GM04504 (cell line): Measurements from ENCODE around the gene SLC4A2.
"Not testable (repeated sequence)": the region's sequence is repeated elsewhere in the genome, so short reads cannot be mapped to it uniquely, and the experiment has no call there.

Experiments
- DNase-seq: peaks from one replicate; pipeline ENCODE4 v3.0.0-alpha.2; 2012; ENCODE audit warnings: low read depth

Gene SLC4A2, protein sequence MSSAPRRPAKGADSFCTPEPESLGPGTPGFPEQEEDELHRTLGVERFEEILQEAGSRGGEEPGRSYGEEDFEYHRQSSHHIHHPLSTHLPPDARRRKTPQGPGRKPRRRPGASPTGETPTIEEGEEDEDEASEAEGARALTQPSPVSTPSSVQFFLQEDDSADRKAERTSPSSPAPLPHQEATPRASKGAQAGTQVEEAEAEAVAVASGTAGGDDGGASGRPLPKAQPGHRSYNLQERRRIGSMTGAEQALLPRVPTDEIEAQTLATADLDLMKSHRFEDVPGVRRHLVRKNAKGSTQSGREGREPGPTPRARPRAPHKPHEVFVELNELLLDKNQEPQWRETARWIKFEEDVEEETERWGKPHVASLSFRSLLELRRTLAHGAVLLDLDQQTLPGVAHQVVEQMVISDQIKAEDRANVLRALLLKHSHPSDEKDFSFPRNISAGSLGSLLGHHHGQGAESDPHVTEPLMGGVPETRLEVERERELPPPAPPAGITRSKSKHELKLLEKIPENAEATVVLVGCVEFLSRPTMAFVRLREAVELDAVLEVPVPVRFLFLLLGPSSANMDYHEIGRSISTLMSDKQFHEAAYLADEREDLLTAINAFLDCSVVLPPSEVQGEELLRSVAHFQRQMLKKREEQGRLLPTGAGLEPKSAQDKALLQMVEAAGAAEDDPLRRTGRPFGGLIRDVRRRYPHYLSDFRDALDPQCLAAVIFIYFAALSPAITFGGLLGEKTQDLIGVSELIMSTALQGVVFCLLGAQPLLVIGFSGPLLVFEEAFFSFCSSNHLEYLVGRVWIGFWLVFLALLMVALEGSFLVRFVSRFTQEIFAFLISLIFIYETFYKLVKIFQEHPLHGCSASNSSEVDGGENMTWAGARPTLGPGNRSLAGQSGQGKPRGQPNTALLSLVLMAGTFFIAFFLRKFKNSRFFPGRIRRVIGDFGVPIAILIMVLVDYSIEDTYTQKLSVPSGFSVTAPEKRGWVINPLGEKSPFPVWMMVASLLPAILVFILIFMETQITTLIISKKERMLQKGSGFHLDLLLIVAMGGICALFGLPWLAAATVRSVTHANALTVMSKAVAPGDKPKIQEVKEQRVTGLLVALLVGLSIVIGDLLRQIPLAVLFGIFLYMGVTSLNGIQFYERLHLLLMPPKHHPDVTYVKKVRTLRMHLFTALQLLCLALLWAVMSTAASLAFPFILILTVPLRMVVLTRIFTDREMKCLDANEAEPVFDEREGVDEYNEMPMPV

GRCh38 chr7:151059367-151060112, at the start of gene SLC4A2:
TSS of gene SLC4A2 (plus strand) at chr7:151059589. CDS start at chr7:151061988, 2,399 bp downstream.
- DNase-seq = no peak

DNA sequence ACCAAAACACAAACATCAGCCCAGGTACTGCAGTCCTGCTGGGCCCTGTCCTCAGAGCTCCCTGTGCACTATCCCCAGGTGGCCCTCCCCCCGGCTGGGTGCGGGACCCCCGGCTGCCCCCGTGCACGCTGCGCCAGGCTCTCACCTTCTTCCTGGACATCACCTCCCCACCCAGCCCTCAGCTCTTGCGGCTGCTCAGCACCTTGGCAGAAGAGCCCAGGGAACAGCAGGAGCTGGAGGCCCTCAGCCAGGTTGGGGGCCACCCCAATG, 49.4 kb upstream of the SLC4A2 start:
- no peak for DNase-seq

- DNase-seq = no peak
These were observed 48.9 kb upstream of the SLC4A2 start for GRCh38 chr7:151010307-151011096.

GRCh38 chr7:151011097-151011409, 48.3 kb upstream of the SLC4A2 start:
- DNase-seq = no peak

- DNase-seq = not testable (repeated sequence)
These were observed 47.8 kb upstream of the SLC4A2 start for GRCh38 chr7:151011616-151012015.

GRCh38 chr7:151012031-151012692, 47.2 kb upstream of the SLC4A2 start:
- no peak for DNase-seq

- no peak for DNase-seq
These were observed 46.5 kb upstream of the SLC4A2 start for GRCh38 chr7:151012911-151013347.

GRCh38 chr7:151013356-151013732, 46.0 kb upstream of the SLC4A2 start:
- no peak for DNase-seq

- DNase-seq = peak; percentile 46
These were observed 45.5 kb upstream of the SLC4A2 start for GRCh38 chr7:151013733-151014497.

DNA sequence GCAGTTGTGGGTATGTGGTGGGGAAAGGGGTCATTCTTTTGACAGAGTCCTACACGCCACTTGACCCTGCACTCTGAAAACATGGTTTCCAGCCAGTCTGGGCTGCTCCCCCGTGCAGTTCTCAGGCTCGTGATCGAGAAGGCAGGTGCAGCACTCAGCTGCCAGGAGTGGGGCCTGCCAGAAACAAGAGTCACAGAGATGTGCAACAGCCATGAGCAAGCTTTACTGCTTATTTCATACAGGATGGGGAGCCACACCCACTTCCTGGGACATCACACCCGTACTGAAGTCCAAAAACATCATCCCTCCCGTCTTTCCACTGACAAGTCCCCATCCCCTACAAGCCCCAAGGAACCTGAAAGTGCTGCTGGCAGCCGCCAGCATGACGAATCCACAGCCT, 44.4 kb upstream of the SLC4A2 start:
- DNase-seq = no peak

DNA sequence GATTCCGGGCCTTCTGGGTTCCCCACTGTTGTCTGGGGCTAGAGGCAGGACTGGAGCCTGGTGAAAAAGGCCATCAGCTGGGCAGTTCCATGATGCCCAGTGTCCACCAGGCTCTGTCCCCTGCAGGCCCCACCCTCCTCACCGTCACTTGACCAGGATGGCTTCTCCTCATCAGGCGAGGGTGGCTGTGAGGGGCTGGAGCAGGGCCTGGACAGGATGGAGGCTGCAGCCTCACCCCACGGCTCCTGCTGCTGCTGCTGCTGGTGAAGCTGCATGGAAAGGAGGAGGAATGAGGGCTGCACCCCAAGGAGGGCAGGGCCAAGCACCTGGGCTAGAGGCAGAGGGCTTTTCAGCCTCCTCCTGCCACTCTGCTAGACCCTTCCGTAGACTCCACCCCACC, 43.4 kb upstream of the SLC4A2 start:
- no peak for DNase-seq

DNA sequence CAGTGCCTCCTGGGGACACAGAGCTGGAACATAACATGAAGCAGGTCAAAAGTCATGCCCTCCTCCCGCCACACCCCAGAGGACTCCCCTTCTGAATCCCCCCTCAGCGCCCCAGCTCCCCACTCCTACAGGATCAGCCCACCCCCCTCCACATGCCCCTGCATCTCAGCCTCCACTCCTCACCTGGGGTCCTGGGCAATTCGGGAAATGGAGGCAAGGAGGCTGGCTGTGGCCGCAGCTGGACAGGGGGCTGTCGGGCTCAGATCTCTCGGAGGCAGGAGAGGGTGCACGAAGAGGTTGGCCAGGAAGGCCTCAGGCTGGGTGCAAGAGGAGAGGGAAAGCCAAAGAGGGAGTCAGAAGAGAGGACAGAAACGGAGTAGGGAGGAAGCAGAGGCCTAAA, 42.9 kb upstream of the SLC4A2 start:
- DNase-seq = no peak

- no peak for DNase-seq
These were observed 42.4 kb upstream of the SLC4A2 start for GRCh38 chr7:151016942-151017341.

DNA sequence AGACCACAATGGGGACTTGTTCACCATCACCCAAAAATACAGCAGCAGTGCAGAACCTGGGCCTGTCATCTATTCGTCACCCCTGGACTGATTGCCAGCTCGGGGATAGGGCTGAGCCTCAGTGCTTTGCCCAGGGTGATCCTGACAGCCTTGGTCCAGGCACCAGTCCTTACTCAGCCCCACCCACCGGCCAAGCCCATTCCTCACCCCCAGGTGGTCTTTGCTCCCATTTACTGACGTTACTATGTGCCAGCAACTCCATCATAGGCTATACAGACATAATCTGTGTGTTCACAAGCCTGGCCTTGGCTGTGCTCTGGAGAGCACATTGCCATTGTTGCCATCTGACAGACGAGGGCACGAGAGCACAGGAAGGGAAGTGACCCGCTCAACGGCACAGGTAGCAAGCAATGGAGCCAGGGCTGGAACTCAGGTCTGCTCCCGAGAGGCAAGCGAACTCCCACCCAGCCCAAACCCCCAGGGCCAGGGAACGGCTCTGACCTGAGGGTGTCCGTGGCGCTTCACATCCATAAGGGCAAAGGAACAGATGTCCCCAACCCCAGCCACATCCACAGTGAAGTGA, 41.9 kb upstream of the SLC4A2 start:
- no peak for DNase-seq

GRCh38 chr7:151017953-151018420, 41.4 kb upstream of the SLC4A2 start:
- no peak for DNase-seq

DNA sequence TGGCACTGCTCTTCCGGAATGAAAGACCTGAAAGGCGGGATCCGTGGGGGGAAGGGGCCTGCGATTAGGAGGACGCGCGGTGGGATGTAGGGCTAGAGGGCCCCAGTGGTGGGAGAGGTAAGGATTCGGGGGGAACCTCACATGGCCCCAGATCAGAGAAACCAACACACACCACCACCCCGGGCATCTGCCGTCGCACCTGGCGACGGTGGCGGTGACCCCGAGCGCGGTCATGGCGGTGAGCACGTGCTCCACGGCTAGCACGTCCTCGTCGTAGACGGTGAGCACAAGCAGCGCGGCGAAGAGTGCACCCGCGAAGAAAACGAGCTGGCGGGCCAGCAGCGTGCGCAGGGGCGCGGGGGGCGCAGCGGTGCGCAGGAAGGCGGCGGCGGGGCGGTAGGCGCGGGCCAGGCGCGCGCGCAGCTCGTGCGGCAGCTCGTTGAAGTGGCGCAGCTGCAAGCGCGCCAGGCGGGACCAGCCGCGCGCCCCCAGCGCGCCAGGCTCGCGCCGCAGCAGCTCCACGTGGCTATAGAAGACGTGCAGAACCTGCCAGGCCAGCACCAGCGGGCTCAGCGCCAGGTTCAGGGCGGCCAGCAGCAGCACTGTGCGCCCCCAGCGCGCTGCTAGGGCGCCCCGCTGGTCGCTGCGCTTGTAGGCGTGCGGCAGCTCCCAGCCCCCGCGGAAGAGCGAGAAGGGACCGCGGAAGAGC, 40.8 kb upstream of the SLC4A2 start:
- DNase-seq = no peak

- DNase-seq = no peak
These were observed 40.3 kb upstream of the SLC4A2 start for GRCh38 chr7:151019130-151019447.

DNA sequence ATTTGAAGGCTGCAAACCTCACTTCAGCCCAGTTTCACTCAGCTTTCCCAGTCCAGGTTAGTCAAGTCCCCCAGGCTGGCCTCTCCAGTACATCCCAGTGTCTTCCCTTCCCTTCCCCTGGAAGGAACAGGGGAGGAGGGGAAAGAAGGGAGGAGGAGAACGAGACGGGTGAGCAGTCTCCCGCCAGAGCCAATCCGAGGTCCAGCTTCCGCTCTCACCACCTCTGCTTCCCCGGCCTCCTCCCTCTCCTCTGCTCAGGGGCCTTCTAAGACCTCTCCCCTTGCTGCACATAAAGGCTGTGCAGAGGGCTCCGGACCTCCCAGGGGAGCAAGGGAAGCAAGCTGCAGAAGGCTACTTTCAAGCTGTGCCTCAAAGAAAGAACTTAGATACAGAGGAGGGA, 39.2 kb upstream of the SLC4A2 start:
- DNase-seq = no peak

GRCh38 chr7:151023232-151023631, 36.2 kb upstream of the SLC4A2 start:
- no peak for DNase-seq
